SH-SY5Y (cell line): Measurements from ENCODE around the gene MFAP5.

Experiments used
- GATA2 ChIP-seq: IDR thresholded peaks from 2 replicates; pipeline ENCODE4 v1.6.1; 2011; ENCODE audit warnings: mild to moderate bottlenecking, low read depth, low read length
- GATA3 ChIP-seq: IDR thresholded peaks from 2 replicates; pipeline ENCODE4 v1.6.1; 2011; ENCODE audit warnings: low read depth, mild to moderate bottlenecking, low read length, moderate library complexity

DNA sequence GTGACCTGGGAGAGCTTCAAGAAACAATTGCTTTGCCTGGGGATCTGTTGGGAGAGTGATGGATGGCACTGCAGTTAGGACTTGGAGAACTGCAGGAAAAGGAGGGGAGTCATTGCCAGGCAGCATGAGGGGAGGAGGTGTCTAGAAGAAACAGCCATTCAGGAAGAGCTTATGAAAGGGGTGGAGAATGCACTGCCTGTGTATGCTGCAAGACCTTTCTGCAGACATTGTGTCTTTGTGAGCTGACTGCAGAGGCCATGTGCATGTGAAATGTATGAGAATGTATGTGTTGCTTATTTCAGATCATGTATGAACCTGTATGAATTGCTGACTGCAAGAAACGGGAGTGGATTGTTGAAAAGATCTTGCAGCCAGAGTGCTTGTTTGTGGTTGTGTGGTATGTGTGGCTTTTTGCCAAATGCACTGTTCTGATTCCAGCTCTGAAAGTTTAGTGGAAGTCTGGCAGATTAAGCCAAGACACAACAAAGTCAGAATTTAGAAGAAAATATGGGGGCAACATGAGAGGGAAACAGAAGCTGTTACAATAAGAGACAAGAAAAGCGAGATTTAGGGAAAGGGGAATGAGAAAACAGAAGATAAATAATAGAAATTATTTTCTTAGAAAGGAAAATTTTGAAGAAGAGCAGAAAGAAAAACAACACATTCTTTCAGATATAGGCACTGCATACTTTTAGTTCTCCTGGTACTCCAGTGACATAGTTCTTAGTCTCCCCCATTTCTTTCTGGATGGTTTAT is 25.4 kb upstream of the MFAP5 start:
- TF ChIP-seq GATA3 (no peak), GATA2 (no peak)
